Mucosa of descending colon (tissue), 3 donors: Measurements from ENCODE around the gene DOCK9. TPM values are rescaled to one million over a fixed set of nuclear protein-coding genes. Genes with fewer than 3 reads are reported as not detected.

Source experiments
- ATAC-seq: fragments of 200-7000 bp; cut with Tn5 transposase; one replicate; pipeline ENCODE4 v1.9.1; 2020; ENCODE audit warnings: mild to moderate bottlenecking, moderate library complexity
- DNase-seq, 3 donors: peaks; one replicate each; pipeline ENCODE4 v3.0.0-alpha.2; 2020
- H3K36me3 ChIP-seq: fragments of 200-600 bp; one replicate; pipeline ENCODE4 v1.8.0; 2021; ENCODE audit warnings: low read depth, mild to moderate bottlenecking
- H3K4me1 ChIP-seq: fragments of 200-600 bp; one replicate; pipeline ENCODE4 v1.8.0; 2021; ENCODE audit warnings: low read depth, mild to moderate bottlenecking
- H3K4me3 ChIP-seq: fragments of 200-600 bp; one replicate; pipeline ENCODE4 v1.8.0; 2021; ENCODE audit warnings: mild to moderate bottlenecking
- H3K9me3 ChIP-seq: fragments of 200-600 bp; one replicate; pipeline ENCODE4 v1.8.0; 2021; ENCODE audit warnings: mild to moderate bottlenecking
- intact Hi-C, 2 donors: fragments of 100-400 bp; cut with DNase I in 1 of 2; cut with micrococcal nuclease in 1 of 2; formaldehyde crosslinking; loops; one replicate each; pipeline versions ENCODE4 v1.11.0 to v1.11.1; 2022; cut with DNase I, micrococcal nuclease
- total RNA-seq, 3 donors: library from RNA; stranded (reverse); fragmentation: NEBNext Ultra II Directional in 2 of 3; extraction: Animal tissue kit (Norgen Biotek cat#: 25700) in 2 of 3; gene quantifications; one replicate each; pipeline versions ENCODE4 v1.2.1 to v1.2.4, GENCODE V29; 2021 to 2023
- TF ChIP-seq, protein P1 (sequence below): fragments of 200-600 bp; IDR thresholded peaks from one replicate; pipeline ENCODE4 v1.8.0; 2022; ENCODE audit warnings: antibody characterized with exemption, mild to moderate bottlenecking
- donor health status: DM: no; HTN: no; CAD: no; lungs with moderate emphysema.
- donor health status: DM: no; HTN: no; CAD: no.
- donor health status: DM: no; HTN: yes; CAD: no.

The DOCK9 gene
- total RNA-seq, 3 donors from 2014 or later, result 52.0 to 136 (median 54.4) TPM

- TF ChIP-seq, protein P1, sequence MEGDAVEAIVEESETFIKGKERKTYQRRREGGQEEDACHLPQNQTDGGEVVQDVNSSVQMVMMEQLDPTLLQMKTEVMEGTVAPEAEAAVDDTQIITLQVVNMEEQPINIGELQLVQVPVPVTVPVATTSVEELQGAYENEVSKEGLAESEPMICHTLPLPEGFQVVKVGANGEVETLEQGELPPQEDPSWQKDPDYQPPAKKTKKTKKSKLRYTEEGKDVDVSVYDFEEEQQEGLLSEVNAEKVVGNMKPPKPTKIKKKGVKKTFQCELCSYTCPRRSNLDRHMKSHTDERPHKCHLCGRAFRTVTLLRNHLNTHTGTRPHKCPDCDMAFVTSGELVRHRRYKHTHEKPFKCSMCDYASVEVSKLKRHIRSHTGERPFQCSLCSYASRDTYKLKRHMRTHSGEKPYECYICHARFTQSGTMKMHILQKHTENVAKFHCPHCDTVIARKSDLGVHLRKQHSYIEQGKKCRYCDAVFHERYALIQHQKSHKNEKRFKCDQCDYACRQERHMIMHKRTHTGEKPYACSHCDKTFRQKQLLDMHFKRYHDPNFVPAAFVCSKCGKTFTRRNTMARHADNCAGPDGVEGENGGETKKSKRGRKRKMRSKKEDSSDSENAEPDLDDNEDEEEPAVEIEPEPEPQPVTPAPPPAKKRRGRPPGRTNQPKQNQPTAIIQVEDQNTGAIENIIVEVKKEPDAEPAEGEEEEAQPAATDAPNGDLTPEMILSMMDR, result no peak
- intact Hi-C loops, result no loop called here
- Histone ChIP-seq H3K4me1 (peaks cover 4% of the 10 kb centered on the region), H3K9me3 (peaks cover 3% of the 10 kb centered on the region), H3K4me3 (no peak overlapping the region), H3K36me3 (no peaks in the 10 kb centered on the region)
- no peak for DNase-seq
- ATAC-seq, result no peak
Observed at GRCh38 chr13:98774776-98775175, 203.1 kb downstream of the DOCK9 start.

DNA sequence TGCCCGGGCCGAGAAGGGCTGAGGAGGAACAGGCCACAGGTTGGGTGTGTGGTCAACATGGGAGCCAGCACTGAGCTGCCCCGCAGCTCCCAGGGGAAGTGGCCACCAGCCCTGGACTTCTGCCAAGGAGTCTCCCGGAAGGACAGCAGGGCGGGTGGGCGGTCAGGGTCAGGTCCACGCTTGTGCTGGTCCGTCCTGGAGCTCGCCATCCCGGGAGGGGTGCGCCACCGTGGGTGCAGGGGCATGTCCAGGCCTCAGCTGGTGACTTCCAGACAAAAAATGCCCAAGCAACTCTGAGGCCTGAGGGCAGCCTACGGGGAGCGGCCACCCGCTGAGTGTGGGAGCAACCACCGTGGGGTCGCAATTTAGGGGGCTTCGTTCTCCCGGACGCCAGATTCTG, 203.9 kb downstream of the DOCK9 start:
- intact Hi-C loops, result no loop called here
- TF ChIP-seq, protein P1, result no peak
- Histone ChIP-seq H3K9me3 (peaks cover 4% of the 10 kb centered on the region), H3K4me1 (peaks cover 4% of the 10 kb centered on the region), H3K36me3 (no peaks in the 10 kb centered on the region), H3K4me3 (no peak overlapping the region)
- no peak for DNase-seq
- no peak for ATAC-seq

- ATAC-seq (no peak), DNase-seq (no peak)
- Histone ChIP-seq H3K9me3 (peaks cover 4% of the 10 kb centered on the region), H3K36me3 (no peaks in the 10 kb centered on the region), H3K4me1 (peaks cover 4% of the 10 kb centered on the region), H3K4me3 (no peak overlapping the region)
- intact Hi-C loops, result no loop called here
- TF ChIP-seq, protein P1, result no peak
Observed at GRCh38 chr13:98772794-98773452, 204.9 kb downstream of the DOCK9 start.

- H3K4me1 ChIP-seq, result peaks cover 4% of the 10 kb centered on the region
- TF ChIP-seq, protein P1, result no peak
Observed at GRCh38 chr13:98771838-98772611, 205.8 kb downstream of the DOCK9 start.

DNA sequence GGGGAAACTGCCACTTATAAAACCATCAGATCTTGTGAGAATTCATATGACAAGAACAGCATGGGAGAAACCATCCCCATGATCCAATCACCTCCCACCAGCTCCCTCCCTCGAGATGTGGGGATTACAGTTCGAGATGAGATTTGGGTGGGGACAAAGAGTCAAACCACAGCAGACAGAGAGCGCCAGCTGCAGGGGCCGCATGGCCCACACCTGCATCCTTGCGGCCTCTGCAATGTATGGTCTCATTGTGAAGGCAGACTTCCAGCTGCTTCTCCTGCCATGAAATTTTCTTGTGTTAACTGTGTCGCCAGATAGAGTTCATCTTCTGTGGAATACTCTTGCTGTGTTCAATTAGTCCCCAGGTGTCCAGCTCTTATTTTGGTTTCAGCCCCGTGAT, 208.1 kb downstream of the DOCK9 start:
- DNase-seq, result no peak
- TF ChIP-seq, protein P1, result no peak
- intact Hi-C loops, result no loop called here
- ATAC-seq, result no peak
- Histone ChIP-seq H3K4me1 (peaks cover 13% of the 10 kb centered on the region), H3K4me3 (no peak overlapping the region), H3K36me3 (no peaks in the 10 kb centered on the region), H3K9me3 (peaks cover 4% of the 10 kb centered on the region)

More at GRCh38 chr13:98771838-98772611, 205.8 kb downstream of the DOCK9 start:
- ATAC-seq (peak; percentile 37), DNase-seq (no peak)
- Histone ChIP-seq H3K36me3 (no peaks in the 10 kb centered on the region), H3K9me3 (peaks cover 4% of the 10 kb centered on the region), H3K4me3 (no peak overlapping the region)
- intact Hi-C loops, result no loop called here
